GM18499 (cell line): ENCODE measurements around the gene SEC61B.

Experiments used
- ATAC-seq: cut with Tn5 transposase; IDR thresholded peaks from one replicate; pipeline ENCODE4 v1.9.1; 2021; ENCODE audit warnings: moderate number of reproducible peaks; ENCODE audit not compliant: insufficient read depth, unreplicated experiment

SEC61B gene

GRCh38 chr9:99266255-99267023 is 44.4 kb downstream of the SEC61B start:
- ATAC-seq = no peak

GRCh38 chr9:99269416-99269815 is 47.3 kb downstream of the SEC61B start:
- ATAC-seq = no peak

GRCh38 chr9:99270491-99270890 is 48.4 kb downstream of the SEC61B start:
- no peak for ATAC-seq

GRCh38 chr9:99272836-99273235 is 50.8 kb downstream of the SEC61B start:
- ATAC-seq = no peak

GRCh38 chr9:99274016-99274415 is 51.9 kb downstream of the SEC61B start:
- ATAC-seq = no peak

- ATAC-seq = no peak
Measured at GRCh38 chr9:99274495-99274894, 52.4 kb downstream of the SEC61B start.
